Measurements from ENCODE around the gene TMPRSS2.

The TMPRSS2 gene

DNA sequence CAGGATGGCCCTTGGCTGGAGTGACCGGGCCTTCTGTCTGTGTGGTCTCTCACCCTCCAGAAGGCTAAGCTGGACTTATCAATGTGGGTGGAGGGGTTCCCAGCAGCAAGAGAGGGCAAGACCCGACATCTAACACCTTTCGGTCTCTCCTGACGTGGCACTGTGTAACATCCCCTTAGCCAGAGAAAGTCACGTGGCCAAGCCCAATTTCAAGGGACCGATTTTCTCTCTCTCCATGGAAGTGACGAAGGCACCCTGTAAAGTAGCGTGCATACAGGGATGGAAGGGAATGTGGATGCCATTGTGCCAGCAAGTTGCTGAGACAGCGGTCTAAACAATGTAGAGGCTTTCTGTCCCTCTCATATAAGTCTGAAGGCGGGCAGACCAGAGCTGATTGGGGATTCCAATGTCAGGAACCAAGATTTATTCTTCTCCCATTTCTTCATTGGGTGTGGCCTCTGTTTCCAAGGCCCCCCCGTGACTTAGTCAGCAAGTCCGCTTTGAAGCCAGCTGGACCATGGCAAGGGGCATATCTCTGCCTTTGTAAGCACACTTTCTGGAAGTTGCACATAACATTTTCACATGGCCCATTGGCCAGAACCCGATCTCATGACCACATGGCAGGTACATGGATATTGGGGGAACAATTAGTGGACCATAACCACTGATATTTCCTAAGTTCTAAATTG, 69.4 kb downstream of the TMPRSS2 start:
- CTCF ChIA-PET, result interaction anchor here (1.6 kb wide), 1 partner anchor 379 kb away, joined by 6 read pairs; no protein-coding TSS in a partner anchor
- no peak overlapping the region for H3K4me3 ChIP-seq (ENCODE audit: low read depth, low read length)
- TF ChIP-seq, protein P1, sequence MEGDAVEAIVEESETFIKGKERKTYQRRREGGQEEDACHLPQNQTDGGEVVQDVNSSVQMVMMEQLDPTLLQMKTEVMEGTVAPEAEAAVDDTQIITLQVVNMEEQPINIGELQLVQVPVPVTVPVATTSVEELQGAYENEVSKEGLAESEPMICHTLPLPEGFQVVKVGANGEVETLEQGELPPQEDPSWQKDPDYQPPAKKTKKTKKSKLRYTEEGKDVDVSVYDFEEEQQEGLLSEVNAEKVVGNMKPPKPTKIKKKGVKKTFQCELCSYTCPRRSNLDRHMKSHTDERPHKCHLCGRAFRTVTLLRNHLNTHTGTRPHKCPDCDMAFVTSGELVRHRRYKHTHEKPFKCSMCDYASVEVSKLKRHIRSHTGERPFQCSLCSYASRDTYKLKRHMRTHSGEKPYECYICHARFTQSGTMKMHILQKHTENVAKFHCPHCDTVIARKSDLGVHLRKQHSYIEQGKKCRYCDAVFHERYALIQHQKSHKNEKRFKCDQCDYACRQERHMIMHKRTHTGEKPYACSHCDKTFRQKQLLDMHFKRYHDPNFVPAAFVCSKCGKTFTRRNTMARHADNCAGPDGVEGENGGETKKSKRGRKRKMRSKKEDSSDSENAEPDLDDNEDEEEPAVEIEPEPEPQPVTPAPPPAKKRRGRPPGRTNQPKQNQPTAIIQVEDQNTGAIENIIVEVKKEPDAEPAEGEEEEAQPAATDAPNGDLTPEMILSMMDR (IDR thresholded peaks at IDR 0.05; ENCODE audit: insufficient read depth, low read length, missing control alignments), result no peak
- POLR2A ChIA-PET, result no interaction called here
- no peak for DNase-seq (ENCODE audit: low read depth, low spot score)

DNA sequence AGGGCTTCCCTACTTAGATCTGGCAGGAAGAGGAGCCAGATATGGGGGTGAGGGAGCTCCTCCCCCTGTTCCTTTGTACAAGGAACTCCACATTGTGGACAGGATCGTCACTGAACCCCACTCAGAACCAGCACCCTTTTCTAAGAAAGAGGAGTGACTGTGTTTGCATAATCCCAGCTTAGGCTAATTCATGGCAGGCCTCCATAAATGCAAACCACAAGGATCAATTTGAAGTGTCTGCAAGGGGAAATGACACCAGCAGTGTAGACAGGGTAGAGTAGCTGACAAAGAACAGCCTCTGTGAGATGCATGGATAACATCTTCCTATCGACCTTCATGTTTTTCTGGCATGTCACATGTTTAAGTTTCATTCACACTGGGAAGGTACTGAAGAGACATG, 70.2 kb downstream of the TMPRSS2 start:
- no peak for DNase-seq (ENCODE audit: low read depth, low spot score)
- ChIA-PET POLR2A (no interaction called here), CTCF (no interaction called here)
- TF ChIP-seq, protein P1 (IDR thresholded peaks at IDR 0.05; ENCODE audit: insufficient read depth, low read length, missing control alignments), result no peak
- no peak overlapping the region for H3K4me3 ChIP-seq (ENCODE audit: low read depth, low read length)

DNA sequence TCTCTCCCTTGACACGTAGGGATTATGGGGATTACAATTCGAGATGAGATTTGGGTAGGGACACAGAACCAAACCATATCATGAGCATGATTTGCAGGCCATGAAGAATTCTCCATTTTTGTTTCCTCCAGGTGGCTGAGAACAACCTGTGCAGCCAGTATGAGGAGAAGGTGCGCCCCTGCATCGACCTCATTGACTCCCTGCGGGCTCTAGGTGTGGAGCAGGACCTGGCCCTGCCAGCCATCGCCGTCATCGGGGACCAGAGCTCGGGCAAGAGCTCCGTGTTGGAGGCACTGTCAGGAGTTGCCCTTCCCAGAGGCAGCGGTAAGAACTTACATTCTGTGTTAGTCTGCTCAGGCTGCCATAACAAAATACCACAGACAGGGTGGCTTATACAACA, 72.3 kb downstream of the TMPRSS2 start:
- DNase-seq (ENCODE audit: low read depth, low spot score), result no peak
- H3K4me3 ChIP-seq (ENCODE audit: low read depth, low read length), result no peak overlapping the region
- CTCF ChIA-PET, result no interaction called here
- POLR2A ChIA-PET, result no interaction called here
- TF ChIP-seq, protein P1 (IDR thresholded peaks at IDR 0.05; ENCODE audit: insufficient read depth, low read length, missing control alignments), result no peak

DNA sequence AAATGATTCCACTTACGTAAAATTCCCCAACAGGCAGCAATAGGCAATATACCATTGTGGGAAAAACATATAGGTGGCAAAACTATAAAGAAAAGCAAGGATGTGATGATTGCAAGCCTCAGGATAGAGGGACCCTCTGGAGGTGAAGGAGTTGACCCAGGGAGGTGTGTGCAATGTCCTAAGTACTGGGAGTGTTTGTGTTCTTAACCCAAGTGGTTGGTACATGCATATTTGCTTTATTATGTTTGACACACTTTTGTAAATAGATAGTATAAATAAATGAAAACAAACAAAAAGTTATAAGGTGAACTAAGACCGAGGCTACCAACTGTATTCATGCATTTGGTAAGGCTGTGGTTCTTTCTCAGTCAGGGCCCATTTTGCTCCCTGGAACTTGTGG, 74.4 kb downstream of the TMPRSS2 start:
- CTCF ChIA-PET, result no interaction called here
- POLR2A ChIA-PET, result no interaction called here
- DNase-seq (ENCODE audit: low read depth, low spot score), result no peak
- TF ChIP-seq, protein P1 (IDR thresholded peaks at IDR 0.05; ENCODE audit: insufficient read depth, low read length, missing control alignments), result no peak
- H3K4me3 ChIP-seq (ENCODE audit: low read depth, low read length), result no peak overlapping the region

DNA sequence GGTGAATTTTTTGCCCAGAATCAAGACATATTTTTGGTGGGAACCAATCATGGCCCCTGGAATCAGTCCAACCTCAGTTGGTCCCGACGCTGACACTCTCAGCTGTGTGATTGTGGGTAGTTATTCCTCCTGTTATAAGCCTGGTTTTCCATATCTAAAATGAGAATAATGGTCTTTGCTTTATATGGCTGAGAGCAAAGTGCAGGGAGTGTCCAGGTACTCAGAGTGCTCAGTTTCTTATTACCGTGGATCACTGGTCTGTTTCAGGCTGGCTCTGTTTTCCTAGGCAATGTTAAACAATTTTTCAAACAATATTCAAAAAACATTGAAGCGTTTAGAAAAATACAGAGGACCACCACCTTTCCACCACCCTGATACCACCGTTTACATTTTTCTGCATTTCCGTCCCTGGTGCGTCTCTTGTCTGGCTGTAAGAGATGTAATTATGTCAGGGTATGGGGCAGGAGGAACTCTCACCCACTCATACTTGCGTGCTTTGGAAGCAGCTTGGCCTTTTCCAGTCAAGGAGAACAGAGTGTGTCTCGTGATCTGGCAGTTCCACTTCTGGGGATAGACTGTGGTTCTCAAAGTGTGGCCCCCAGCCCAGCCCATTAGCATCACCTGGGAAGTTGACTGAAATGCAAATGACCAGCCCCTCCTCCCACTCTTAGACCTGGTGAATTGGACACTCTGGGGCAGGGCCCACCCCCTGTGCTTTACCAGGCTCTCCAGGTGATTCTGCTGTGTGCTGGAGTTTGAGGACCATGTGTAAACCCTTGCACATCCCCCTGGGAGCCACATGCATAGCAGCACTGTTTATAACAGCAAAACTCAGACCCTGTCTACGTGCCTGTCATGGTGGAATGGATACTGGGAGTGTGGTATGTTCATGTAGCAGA, 75.1 kb downstream of the TMPRSS2 start:
- ChIA-PET POLR2A (no interaction called here), CTCF (no interaction called here)
- no peak overlapping the region for H3K4me3 ChIP-seq (ENCODE audit: low read depth, low read length)
- TF ChIP-seq, protein P1 (IDR thresholded peaks at IDR 0.05; ENCODE audit: insufficient read depth, low read length, missing control alignments), result no peak
- DNase-seq (ENCODE audit: low read depth, low spot score), result no peak

DNA sequence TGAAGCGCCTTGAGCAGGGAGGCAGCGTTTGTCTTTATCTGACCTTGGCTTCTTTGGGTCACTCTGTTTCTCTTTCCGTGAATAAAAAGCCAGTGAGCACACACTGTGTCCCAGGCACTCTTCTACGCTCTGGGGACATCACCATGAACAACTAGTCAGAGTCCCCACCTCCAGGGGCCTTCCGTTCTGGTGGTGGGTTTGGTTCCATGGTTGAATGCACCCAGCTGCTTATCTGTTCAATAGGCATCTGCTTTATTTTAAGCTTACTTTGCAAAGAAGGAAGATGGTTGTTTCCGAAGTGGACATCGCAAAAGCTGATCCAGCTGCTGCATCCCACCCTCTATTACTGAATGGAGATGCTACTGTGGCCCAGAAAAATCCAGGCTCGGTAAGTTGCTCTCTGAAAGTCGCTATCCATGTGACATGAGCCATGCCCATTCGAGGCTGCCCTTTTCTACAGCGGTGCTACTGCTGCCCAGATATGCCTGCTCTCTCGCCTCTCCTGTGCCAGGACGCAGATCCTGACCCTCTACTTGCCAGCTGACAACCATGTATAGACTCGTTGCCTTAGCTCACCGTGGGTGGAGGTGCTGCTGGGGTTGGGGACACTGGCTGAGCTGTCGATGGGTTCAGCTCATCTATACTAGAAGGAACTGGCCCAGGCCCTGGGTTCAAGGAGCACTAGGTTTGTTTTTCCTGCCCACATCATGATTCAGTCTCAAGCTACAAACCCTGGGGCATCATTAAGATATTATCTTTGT, 76.0 kb downstream of the TMPRSS2 start:
- H3K4me3 ChIP-seq (ENCODE audit: low read depth, low read length), result no peak overlapping the region
- POLR2A ChIA-PET, result no interaction called here
- CTCF ChIA-PET, result no interaction called here
- DNase-seq (ENCODE audit: low read depth, low spot score), result no peak
- TF ChIP-seq, protein P1 (IDR thresholded peaks at IDR 0.05; ENCODE audit: insufficient read depth, low read length, missing control alignments), result no peak

Measured in AG04449 (cell line).